Measurements from ENCODE around the gene C8G.

DNA sequence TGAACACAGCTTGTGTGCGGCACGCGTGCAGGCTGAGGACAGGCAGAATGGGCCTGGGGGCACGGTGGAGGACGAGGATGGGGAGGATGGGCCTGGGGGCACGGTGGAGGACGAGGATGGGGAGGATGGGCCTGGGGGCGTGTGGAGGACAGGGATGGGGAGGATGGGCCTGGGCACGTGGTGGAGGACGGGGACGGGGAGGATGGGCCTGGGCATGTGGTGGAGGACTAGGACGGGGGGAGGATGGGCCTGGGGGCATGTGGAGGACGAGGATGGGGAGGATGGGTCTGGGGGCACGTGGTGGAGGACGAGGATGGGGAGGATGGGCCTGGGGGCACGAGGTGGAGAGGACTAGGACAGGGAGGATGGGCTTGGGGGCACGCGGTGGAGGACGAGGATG, 22.5 kb upstream of the C8G start:
- TF ChIP-seq POLR2AphosphoS5 (IDR thresholded peaks at IDR 0.05; ENCODE audit: low read depth, low read length) (no peak), POLR2A (IDR thresholded peaks at IDR 0.05; ENCODE audit: low read depth, low read length) (no peak)
